ENCODE data around the gene ZC2HC1B.

- TF ChIP-seq CTCF (IDR thresholded peaks at IDR 0.05) (no peak), ZFX (IDR thresholded peaks at IDR 0.05; ENCODE audit: borderline replicate concordance) (no peak)
These were observed 104.8 kb downstream of the ZC2HC1B start for GRCh38 chr6:143969077-143969476.

Measured in 22Rv1 (cell line).